ENCODE measurements around the gene MAP1LC3B2.

MAP1LC3B2 gene

DNA sequence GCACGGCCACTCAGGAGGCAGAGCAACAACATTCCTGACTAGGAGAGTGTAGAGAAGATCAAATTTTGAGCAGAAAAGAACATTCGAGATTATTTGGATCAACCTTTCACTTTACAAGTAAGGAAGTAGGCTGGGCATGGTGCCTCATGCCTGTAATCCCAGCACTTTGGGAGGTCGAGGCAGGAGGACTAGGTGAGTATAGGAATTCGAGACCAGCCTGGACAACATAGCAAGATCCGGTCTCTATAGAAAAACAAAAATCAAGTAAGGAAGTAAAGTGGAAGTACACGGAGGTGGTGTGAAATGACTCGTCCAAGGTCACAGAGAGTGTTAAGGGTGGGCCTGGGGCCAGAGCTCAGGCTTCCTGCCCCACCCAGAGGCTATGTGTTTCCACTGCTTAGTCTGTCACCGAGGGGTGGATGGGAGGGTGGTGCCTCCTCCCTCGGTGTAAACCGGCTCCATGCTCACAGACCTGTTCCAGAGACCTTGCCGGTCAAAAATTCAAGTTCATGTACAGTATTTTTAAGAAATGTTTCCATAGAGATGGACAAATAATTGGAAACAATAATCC, 51.9 kb downstream of the MAP1LC3B2 start:
- no peak for FAIRE-seq

DNA sequence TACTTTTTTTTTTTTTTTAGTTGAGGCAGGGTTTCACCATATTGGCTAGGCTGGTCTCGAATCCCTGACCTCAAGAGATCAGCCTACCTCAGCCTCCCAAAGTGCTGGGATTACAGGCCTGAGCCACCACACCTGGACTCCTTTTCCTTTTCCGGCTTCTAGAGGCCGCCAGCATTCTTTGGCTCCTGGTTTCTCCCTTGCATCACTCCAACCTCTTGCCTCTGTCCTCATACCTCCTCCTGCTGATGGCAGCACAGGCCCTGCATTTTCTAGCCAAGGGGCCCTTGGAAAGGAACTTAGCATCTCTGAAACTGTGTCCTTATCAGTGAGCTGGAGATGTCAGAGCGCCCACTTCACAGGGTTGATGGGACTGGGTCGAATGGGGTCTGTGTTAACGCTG, 53.3 kb downstream of the MAP1LC3B2 start:
- FAIRE-seq (no peak), DNase-seq (ENCODE audit: low spot score) (no peak)

More for the DNA sequence above, 51.9 kb downstream of the MAP1LC3B2 start:
- no peak for DNase-seq (ENCODE audit: low spot score)

DNA sequence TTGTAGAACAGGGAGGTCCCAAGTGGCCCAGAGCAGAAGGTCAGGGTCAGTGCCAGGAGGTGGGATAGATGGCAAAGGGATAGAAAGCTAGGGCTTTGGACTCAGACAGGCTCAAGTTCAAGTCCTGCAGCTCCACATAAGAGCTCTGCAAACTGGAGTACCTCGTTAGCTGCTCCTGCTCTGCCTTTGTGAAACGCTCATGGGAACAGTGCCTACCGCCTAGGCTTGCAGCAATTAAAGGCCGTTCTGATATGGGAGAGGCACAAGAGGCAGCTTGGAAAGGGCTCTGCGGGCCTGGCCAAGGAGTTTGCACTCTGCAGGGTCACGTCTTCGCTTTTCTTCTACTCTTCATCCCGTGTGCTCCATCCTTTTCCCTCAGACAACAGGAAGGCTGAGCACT, 54.1 kb downstream of the MAP1LC3B2 start:
- no peak for FAIRE-seq

DNA sequence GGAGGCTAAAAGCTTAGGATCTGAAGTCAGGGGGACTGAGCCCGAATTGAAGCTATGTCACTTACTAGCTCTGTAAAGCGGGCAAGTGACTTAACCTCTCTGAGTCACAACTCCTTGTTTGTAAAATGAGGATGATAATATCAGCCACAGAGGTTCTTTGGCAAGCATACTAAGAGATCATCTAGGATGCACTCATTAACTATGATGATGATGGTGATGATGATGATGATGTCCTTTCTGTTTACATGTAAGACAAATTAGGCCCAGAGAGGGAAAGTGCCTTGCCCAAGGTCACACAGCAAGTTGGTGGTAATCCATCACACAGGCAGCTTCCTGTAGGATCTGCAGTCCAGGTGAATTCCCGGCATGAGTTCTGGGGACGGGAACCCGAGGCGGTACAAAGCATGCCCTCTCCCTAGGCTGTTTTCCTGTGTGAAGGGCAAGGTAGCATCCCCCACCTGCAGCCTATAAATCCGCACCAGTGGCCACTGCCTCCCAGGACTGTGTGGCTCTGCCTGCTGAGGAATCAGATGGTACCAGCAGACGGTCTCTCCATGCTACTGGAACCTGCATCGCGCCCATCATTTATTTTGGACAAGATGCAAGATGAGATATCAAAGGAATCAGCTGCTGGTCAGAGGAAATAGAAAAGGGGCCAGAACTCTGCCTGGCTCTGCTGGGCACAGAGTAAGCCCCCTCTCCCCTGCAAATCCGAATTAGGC, 55.2 kb downstream of the MAP1LC3B2 start:
- DNase-seq (ENCODE audit: low spot score) (no peak), FAIRE-seq (no peak)

More for the DNA sequence above, 54.1 kb downstream of the MAP1LC3B2 start:
- no peak for DNase-seq (ENCODE audit: low spot score)

DNA sequence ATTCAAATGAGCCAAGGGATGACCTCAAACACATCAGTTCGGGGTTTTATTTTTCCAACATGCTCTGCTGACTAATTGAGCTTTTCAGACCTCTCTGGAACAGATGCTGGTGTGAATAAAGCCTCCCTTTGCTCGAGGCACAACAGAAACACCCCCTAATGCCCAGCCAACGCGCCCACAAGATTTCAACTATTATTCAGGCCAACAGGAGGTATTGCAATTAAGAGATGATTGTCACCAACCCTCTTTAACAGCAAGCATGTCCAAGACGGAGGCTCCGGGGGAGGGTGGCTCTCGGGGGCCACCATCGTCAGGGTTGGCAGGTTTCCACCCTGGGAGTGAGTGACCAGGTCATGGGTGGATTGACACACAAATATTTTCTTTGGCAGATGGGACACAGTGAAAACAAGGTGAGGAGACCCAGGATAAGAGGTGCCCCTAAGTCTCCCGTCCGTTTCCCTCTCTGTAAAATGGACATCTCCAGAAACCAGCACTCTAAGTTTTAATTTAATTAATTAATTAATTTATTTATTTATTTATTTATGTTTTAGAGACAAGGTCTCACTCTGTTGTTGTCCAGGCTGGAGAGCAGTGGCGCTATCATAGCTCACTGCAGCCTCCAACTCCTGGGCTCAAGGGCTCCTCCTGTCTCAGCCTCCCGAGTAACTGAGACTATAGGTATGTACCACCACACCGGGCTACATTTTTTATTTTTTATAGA, 56.1 kb downstream of the MAP1LC3B2 start:
- DNase-seq (ENCODE audit: low spot score): no peak

DNA sequence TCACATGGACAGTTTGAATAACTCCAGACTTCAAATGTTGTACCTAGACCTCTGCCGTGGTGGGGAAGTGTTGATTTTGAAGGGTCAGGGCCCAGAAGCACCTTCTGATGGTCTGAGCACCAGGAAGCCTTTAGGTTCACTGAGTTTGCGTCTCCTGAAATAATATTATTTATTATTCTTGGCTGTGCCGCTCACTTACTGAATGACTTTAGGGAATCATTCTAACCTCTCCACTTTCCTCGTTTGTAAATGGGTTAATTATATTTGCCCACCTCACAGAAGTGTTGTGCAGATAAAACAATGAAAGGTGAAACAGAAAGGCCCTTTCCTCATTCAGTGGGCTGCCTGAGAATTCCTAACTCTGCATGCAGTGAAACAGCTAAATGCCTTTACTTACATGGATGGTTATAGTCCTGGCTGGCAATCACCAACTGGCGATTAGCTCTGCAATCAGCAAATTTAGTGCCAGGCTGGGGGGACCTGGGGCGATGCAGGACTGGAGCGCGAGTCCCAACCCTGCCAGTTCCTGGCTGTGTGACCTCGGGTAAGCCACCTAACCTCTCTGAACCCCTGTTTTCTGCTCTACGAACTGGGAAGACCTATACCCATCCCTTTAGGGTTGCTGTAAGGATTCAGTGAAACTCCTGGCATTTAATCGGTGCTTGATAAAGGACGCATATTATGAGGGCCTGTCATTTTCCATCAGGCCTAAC, 57.5 kb downstream of the MAP1LC3B2 start:
- DNase-seq (ENCODE audit: low spot score): no peak
- FAIRE-seq: no peak

More for the DNA sequence above, 56.1 kb downstream of the MAP1LC3B2 start:
- no peak for FAIRE-seq

DNA sequence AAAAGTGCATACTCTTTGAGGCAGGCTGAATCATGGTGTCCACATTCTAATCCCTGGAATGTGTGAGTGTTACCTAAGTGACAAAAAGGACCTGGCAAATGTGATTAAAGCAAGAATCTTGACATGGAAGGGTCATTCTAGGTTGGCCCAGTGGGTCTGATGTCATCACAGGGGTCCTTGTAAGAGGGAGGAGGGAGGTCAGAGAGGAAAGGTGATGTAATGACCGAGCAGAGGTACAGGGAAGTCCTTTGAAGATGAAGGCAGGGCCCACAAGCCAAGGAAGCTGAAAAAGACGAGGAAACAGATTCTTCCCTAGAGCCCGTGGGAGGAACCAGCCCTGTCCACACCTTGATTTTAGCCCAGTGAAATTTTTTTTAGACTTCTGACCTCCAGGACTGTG, 60.1 kb downstream of the MAP1LC3B2 start:
- FAIRE-seq: no peak

DNA sequence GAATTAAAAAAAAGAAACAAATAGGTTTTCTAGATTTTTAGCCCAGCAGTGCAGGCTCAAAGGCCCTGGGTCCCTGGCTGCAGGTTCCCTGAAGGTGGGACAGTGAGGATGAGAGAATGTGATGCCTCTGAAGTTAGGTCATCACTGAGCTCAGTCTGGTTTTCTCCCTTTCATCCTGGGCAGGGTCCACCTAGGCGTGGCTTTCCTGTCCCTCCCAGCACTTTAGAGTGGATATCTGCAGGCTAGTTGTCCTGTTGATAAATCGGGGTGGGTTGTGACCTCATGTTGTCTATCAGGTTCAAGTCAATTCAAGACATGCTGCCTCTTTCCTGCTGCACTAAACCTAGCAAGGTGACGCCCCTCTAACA, 60.9 kb downstream of the MAP1LC3B2 start:
- DNase-seq (ENCODE audit: low spot score) (no peak), FAIRE-seq (no peak)

More for the DNA sequence above, 60.1 kb downstream of the MAP1LC3B2 start:
- no peak for DNase-seq (ENCODE audit: low spot score)

DNA sequence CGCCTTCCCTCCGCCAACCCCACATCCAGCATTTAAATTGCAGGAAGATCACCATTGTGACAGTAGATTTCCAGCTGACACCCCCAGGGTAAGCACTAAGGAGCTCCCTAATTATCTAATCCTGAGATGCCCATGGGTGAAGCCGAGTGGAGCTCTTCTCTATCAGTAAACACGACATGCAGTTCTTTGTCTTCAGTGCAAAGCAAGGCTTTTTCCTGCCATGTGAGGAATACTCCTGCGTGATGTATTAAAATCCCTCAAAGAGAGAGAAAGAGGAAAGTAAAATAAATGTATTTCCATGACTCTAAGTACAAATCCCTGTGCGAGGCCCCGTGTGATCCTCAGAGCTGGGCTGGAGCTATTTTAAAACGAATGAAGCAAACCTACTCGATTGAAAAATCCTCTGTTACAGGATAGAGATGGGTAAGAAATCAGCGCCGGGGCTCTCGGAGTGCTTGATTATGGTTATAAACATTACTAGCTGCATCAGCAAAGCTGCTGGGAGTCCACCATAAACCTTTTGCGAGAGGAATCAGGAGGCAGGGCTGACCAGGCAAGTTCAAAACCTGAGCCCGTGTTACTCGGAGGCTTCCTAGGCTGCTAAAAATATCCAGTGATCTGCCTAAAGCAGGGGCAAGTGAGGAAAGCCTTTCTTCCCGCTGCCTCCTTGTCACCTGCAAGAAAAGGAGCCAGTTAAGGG, 61.5 kb downstream of the MAP1LC3B2 start:
- DNase-seq (ENCODE audit: low spot score) (no peak), FAIRE-seq (no peak)

DNA sequence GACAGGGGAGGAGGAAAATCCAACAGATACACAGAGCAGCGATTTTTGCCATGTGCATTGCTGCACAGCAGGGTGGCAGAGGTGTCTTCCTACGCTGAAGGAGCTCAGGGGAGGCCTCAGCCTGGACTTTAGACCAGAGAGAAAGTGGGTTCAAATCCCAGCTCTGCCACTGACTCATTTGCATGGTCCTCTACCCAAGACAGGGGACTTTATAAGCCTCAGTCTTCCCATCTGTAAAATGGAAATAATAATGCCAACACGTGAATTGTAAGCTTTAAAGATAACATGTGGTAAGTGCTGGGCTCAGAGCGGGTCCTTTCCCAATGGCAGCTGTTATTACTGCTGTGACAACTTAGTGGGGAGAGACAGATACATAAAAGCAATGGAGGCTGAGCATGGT, 62.0 kb downstream of the MAP1LC3B2 start:
- FAIRE-seq (no peak), DNase-seq (ENCODE audit: low spot score) (no peak)

DNA sequence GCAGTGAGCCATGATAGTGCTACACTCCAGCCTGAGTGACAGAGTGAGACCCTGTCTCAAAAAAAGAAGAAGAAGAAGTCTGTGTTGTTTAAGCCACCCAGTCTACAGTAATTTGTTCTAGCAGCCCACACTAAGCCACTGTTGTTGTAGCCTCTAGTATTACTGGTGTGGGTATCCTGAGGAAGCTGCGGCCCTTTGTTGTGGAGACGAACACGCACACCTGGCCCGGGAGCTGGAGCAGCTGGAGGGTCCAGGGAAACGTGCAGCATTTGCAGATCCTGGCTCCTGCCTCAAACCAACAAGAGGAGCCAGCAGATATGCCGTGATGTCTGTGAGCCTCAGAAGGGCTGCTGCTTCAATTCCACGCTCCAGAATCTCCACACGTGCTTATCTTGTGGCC, 65.3 kb downstream of the MAP1LC3B2 start:
- DNase-seq (ENCODE audit: low spot score): no peak
- no peak for FAIRE-seq

DNA sequence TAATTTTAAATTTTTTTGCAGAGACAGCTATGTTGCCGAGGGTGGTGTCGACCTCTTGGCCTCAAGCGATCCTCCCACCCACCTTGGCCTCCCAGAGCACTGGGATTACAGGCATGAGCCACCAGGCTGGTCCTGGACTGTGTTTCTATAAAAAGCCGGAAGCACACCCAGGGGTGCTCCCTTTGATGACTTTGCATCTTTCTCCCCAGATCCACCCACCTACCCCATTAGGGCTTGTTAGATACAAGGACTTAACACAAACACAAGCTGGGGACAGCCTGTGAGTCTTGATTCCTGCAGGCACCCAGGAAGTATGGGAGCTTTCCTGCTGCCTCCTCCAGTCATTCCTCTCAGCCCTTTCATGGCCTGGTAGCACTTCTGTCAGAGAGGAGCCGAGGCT, 67.0 kb downstream of the MAP1LC3B2 start:
- no peak for DNase-seq (ENCODE audit: low spot score)
- FAIRE-seq: no peak
